Activated CD4-positive, alpha-beta T cell treated with anti-CD3 and anti-CD28 coated beads for 1 hour (primary cell): ENCODE results near the gene PPAN.

Experiments used
- DNase-seq: peaks from one replicate; pipeline ENCODE4 v3.0.0-alpha.2; 2020

Gene PPAN

GRCh38 chr19:10114651-10115391 is 8.7 kb downstream of the PPAN start:
- DNase-seq = no peak

GRCh38 chr19:10115392-10116084 is 9.4 kb downstream of the PPAN start:
- no peak for DNase-seq

GRCh38 chr19:10116085-10116865 is 10.1 kb downstream of the PPAN start:
- DNase-seq = no peak

- DNase-seq = no peak
Observed at GRCh38 chr19:10116866-10117616, 10.9 kb downstream of the PPAN start.

GRCh38 chr19:10118960-10119359 is 12.8 kb downstream of the PPAN start:
- no peak for DNase-seq

GRCh38 chr19:10120538-10121189 is 14.5 kb downstream of the PPAN start:
- DNase-seq = no peak

GRCh38 chr19:10122045-10122444 is 15.9 kb downstream of the PPAN start:
- no peak for DNase-seq

- DNase-seq = no peak
Observed at GRCh38 chr19:10124429-10124828, 18.3 kb downstream of the PPAN start.

- DNase-seq = no peak
Observed at GRCh38 chr19:10126213-10126639, 20.1 kb downstream of the PPAN start.

GRCh38 chr19:10132905-10133304 is 26.7 kb downstream of the PPAN start:
- no peak for DNase-seq

GRCh38 chr19:10133596-10133995 is 27.4 kb downstream of the PPAN start:
- no peak for DNase-seq

- DNase-seq = no peak
Observed at GRCh38 chr19:10134040-10134439, 27.9 kb downstream of the PPAN start.

GRCh38 chr19:10135551-10136334 is 29.6 kb downstream of the PPAN start:
- no peak for DNase-seq

GRCh38 chr19:10136936-10137335 is 30.8 kb downstream of the PPAN start:
- no peak for DNase-seq

- DNase-seq = no peak
Observed at GRCh38 chr19:10137751-10138682, 31.9 kb downstream of the PPAN start.

- no peak for DNase-seq
Observed at GRCh38 chr19:10138879-10139795, 33.0 kb downstream of the PPAN start.

GRCh38 chr19:10139952-10140351 is 33.8 kb downstream of the PPAN start:
- no peak for DNase-seq

- DNase-seq = no peak
Observed at GRCh38 chr19:10141479-10141878, 35.3 kb downstream of the PPAN start.

- no peak for DNase-seq
Observed at GRCh38 chr19:10141973-10142372, 35.8 kb downstream of the PPAN start.
